HCT116 (cell line): ENCODE measurements around the gene EID2B. TPM values are rescaled to one million over a fixed set of nuclear protein-coding genes. Genes with fewer than 3 reads are reported as not detected.

Source experiments
- ATAC-seq: fragments of 200-7000 bp; cut with Tn5 transposase; 2 replicates; pipeline ENCODE4 v1.9.1; 2020; ENCODE audit warnings: mild to moderate bottlenecking, moderate library complexity
- Bru-seq: library from RNA; stranded (reverse); fragments of 400-500 nt; gene quantifications from one replicate; lab custom pipeline; 2021; lab: Mats Ljungman, UMichigan
- BruChase-seq, 2 experiments: library from RNA; stranded (reverse); fragments of 400-500 nt; gene quantifications; one replicate each; lab custom pipeline; 2021; lab: Mats Ljungman, UMichigan
- BruUV-seq: library from RNA; stranded (reverse); fragments of 400-500 nt; replicated peaks from 2 replicates; lab custom pipeline; 2021; lab: Mats Ljungman, UMichigan
- CTCF ChIA-PET: fragments of 300-600 bp; sonication (Branson Sonifier 250); formaldehyde crosslinking; loops from one replicate; lab custom pipeline; 2021; ENCODE audit warnings: antibody characterized with exemption; lab: Charles Lee
- POLR2A ChIA-PET: fragments of 300-600, 350-600 bp; sonication (Branson Sonifier 250); formaldehyde crosslinking; loops from one replicate; lab custom pipeline; 2021; ENCODE audit warnings: antibody characterized with exemption; lab: Charles Lee
- RAD21 ChIA-PET, 2 experiments: fragments of 300-600 bp; sonication (Branson Sonifier 250); formaldehyde crosslinking; loops; one replicate each; lab custom pipeline; 2023; ENCODE audit warnings: low total read pairs in 2 of 2; ENCODE audit not compliant: uncharacterized antibody in 2 of 2, unreplicated experiment in 2 of 2, low non-redundant PET in 1 of 2; lab: Charles Lee
- DNase-seq: peaks from one replicate; pipeline ENCODE4 v3.0.0-alpha.2; 2010; ENCODE audit warnings: low read depth, low spot score
- H2AFZ ChIP-seq: fragments of 200-600 bp; shearing (Covaris generic), sonication (generic); 2 replicates; pipeline ENCODE4 v1.6.1; 2017; ENCODE audit warnings: low read depth, mixed run types, mixed read lengths, antibody characterized with exemption, low read length; ENCODE audit not compliant: poor library complexity, severe bottlenecking
- H3K27ac ChIP-seq: 2 replicates; pipeline ENCODE4 v1.5.1; 2012; ENCODE audit warnings: low read depth, low read length
- H3K27me3 ChIP-seq: fragments of 200-600 bp; sonication (generic); 2 replicates; pipeline ENCODE4 v1.6.1; 2016; ENCODE audit warnings: mixed run types, low read length, mixed read lengths; ENCODE audit not compliant: insufficient read depth
- H3K36me3 ChIP-seq, 2 experiments: fragments of 200-500 bp in 1 of 2; fragments of 200-600 bp in 1 of 2; sonication (Bioruptor generic) in 1 of 2; sonication (generic) in 1 of 2; 2 replicates each; pipeline versions ENCODE4 v1.5.1 to v1.6.1; 2014 to 2016; ENCODE audit warnings: low read length in 2 of 2, inconsistent platforms in 1 of 2, mixed read lengths in 1 of 2, mixed run types in 1 of 2; ENCODE audit not compliant: insufficient read depth in 2 of 2, control insufficient read depth in 1 of 2
- H3K4me1 ChIP-seq, 2 experiments: fragments of 200-600 bp in 1 of 2; sonication (generic) in 1 of 2; 2 replicates each; pipeline versions ENCODE4 v1.5.1 to v1.6.1; 2012 to 2017; ENCODE audit warnings: low read length in 2 of 2, inconsistent platforms in 1 of 2, mild to moderate bottlenecking in 1 of 2, mixed read lengths in 1 of 2, mixed run types in 1 of 2, moderate library complexity in 1 of 2; ENCODE audit not compliant: insufficient read depth in 2 of 2, control insufficient read depth in 1 of 2
- H3K4me2 ChIP-seq: fragments of 200-600 bp; sonication (generic); 2 replicates; pipeline ENCODE4 v1.6.1; 2017; ENCODE audit warnings: mixed run types, low read length, mixed read lengths
- H3K4me3 ChIP-seq, 2 experiments: fragments of 200-600 bp in 1 of 2; sonication (generic) in 1 of 2; replicated peaks in 1 of 2; 2 replicates each; pipeline ENCODE4 v1.5.1; 2011 to 2016; ENCODE audit warnings: low read length in 2 of 2, control low read depth in 1 of 2, low read depth in 1 of 2, mild to moderate bottlenecking in 1 of 2, mixed read lengths in 1 of 2, mixed run types in 1 of 2
- H3K79me2 ChIP-seq: fragments of 200-600 bp; sonication (generic); 2 replicates; pipeline ENCODE4 v1.6.1; 2017; ENCODE audit warnings: mild to moderate bottlenecking, mixed run types, low read length, moderate library complexity, mixed read lengths; ENCODE audit not compliant: insufficient read depth
- H3K9ac ChIP-seq: fragments of 200-600 bp; sonication (generic); 2 replicates; pipeline ENCODE4 v1.6.1; 2016; ENCODE audit warnings: low read length, mixed read lengths
- H3K9me2 ChIP-seq: fragments of 200-600 bp; sonication (generic), shearing (Covaris generic); 2 replicates; pipeline ENCODE4 v1.6.1; 2017; ENCODE audit warnings: mixed run types, mild to moderate bottlenecking, moderate library complexity; ENCODE audit not compliant: insufficient read depth
- H3K9me3 ChIP-seq, 2 experiments: fragments of 200-500 bp in 1 of 2; fragments of 200-600 bp in 1 of 2; sonication (Bioruptor generic) in 1 of 2; sonication (generic) in 1 of 2; 2 replicates each; pipeline ENCODE4 v1.6.1; 2014 to 2017; ENCODE audit warnings: low read length in 2 of 2, mixed read lengths in 2 of 2, inconsistent platforms in 1 of 2, low read depth in 1 of 2, mild to moderate bottlenecking in 1 of 2, mixed run types in 1 of 2, moderate library complexity in 1 of 2; ENCODE audit not compliant: control insufficient read depth in 1 of 2, insufficient read depth in 1 of 2
- H4K20me1 ChIP-seq: fragments of 200-600 bp; sonication (generic), shearing (Covaris generic); 2 replicates; pipeline ENCODE4 v1.6.1; 2017; ENCODE audit warnings: mixed run types, mild to moderate bottlenecking, moderate library complexity; ENCODE audit not compliant: insufficient read depth
- CBX3 ChIP-seq: IDR thresholded peaks from 2 replicates; pipeline ENCODE4 v1.6.1; 2012; ENCODE audit warnings: low read depth
- CTCF ChIP-seq, 3 experiments: fragments of 200-600 bp in 1 of 3; sonication (generic) in 1 of 3; IDR thresholded peaks in 2 of 3; conservative IDR thresholded peaks in 1 of 3; 2 replicates each; pipeline ENCODE4 v1.5.1; 2012 to 2017; ENCODE audit warnings: low read depth in 2 of 3, low read length in 2 of 3, antibody characterized with exemption in 1 of 3, borderline replicate concordance in 1 of 3, control low read depth in 1 of 3, mild to moderate bottlenecking in 1 of 3, mixed read lengths in 1 of 3, mixed run types in 1 of 3, moderate library complexity in 1 of 3; ENCODE audit not compliant: insufficient read depth in 1 of 3
- EZH2 ChIP-seq: fragments of 200-600 bp; sonication (generic); IDR thresholded peaks from 2 replicates; pipeline ENCODE4 v1.6.1; 2017; ENCODE audit warnings: antibody characterized with exemption, mixed run types
- EZH2phosphoT487 ChIP-seq: fragments of 200-600 bp; IDR thresholded peaks from 2 replicates; pipeline ENCODE4 v1.6.1; 2018; ENCODE audit warnings: antibody characterized with exemption, borderline replicate concordance
- POLR2A ChIP-seq: IDR thresholded peaks from 2 replicates; pipeline ENCODE4 v1.7.0; 2011; ENCODE audit warnings: borderline replicate concordance; ENCODE audit not compliant: insufficient read depth, insufficient read length; ENCODE audit errors: extremely low read depth
- POLR2AphosphoS5 ChIP-seq: IDR thresholded peaks from 2 replicates; pipeline ENCODE4 v1.6.1; 2011; ENCODE audit warnings: mild to moderate bottlenecking, low read depth, low read length, moderate library complexity
- RAD21 ChIP-seq: IDR thresholded peaks from 2 replicates; pipeline ENCODE4 v1.6.1; 2012; ENCODE audit warnings: low read depth, mild to moderate bottlenecking
- SIN3A ChIP-seq: IDR thresholded peaks from 2 replicates; pipeline ENCODE4 v1.6.1; 2012; ENCODE audit warnings: low read depth
- SRF ChIP-seq: IDR thresholded peaks from 2 replicates; pipeline ENCODE4 v1.6.1; 2012; ENCODE audit warnings: low read depth
- TCF7L2 ChIP-seq: IDR thresholded peaks from 2 replicates; pipeline ENCODE4 v1.7.0; 2011; ENCODE audit warnings: borderline replicate concordance, inconsistent platforms; ENCODE audit not compliant: insufficient read depth, insufficient read length; ENCODE audit errors: extremely low read depth
- YY1 ChIP-seq: IDR thresholded peaks from 2 replicates; pipeline ENCODE4 v1.6.1; 2011; ENCODE audit warnings: low read length, low read depth, moderate library complexity, mild to moderate bottlenecking; ENCODE audit not compliant: insufficient replicate concordance; ENCODE audit errors: extremely low read depth
- ZBTB33 ChIP-seq: IDR thresholded peaks from 2 replicates; pipeline ENCODE4 v1.6.1; 2011; ENCODE audit warnings: mild to moderate bottlenecking, low read length, moderate library complexity; ENCODE audit not compliant: insufficient replicate concordance; ENCODE audit errors: extremely low read depth
- ZFX ChIP-seq: fragments of 450-650 bp; IDR thresholded peaks from 2 replicates; pipeline ENCODE4 v1.6.1; 2017
- intact Hi-C: fragments of 100-400 bp; cut with micrococcal nuclease; formaldehyde crosslinking; loops from 2 replicates; pipeline ENCODE4 v1.10.0; 2022
- long read RNA-seq: library from polyadenylated mRNA; unstranded; transcript quantifications from one replicate; pipeline ENCODE4 v2.0.0, GENCODE V29; 2021; ENCODE audit not compliant: unreplicated experiment
- polyA plus RNA-seq: library from polyadenylated mRNA; unstranded; fragments of >200 nt; gene quantifications from 2 replicates; pipeline ENCODE4 v1.2.1, GENCODE V29; 2012; ENCODE audit warnings: missing spikeins
- total RNA-seq: library from RNA; stranded (reverse); gene quantifications from one replicate; pipeline ENCODE4 v1.2.1, GENCODE V29; 2021; ENCODE audit not compliant: unreplicated experiment
- TF ChIP-seq, protein P1 (sequence below): IDR thresholded peaks from 2 replicates; pipeline ENCODE4 v1.6.1; 2012

The EID2B gene, protein sequence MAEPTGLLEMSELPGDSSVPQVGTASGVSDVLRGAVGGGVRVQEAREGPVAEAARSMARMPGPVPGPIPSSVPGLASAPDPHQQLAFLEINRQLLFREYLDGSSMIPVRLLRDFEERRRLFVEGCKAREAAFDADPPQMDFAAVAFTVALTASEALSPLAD
- 1.2 TPM for total RNA-seq
- polyA plus RNA-seq, result 0.42 and 0.91 TPM in 2 replicates
- Bru-seq, nascent RNA, result percentile 59 among the genes with signal in this experiment
- BruChase-seq, experiment 1, labeled RNA remaining after a 6-hour chase, result percentile 39 among the genes with signal in this experiment
- BruChase-seq, experiment 2, labeled RNA remaining after a 2-hour chase, result percentile 48 among the genes with signal in this experiment
- long read RNA-seq, partial matches to known transcripts, result 0 of 1 reads
- long read RNA-seq, other reads (novel, unspliced or antisense), result 0 of 1 reads

GRCh38 chr19:39532233-39533002 lies at the start of gene EID2B:
TSS of gene EID2B (minus strand) at chr19:39532852. CDS start at chr19:39532802, 50 bp downstream.
- peak within 1 kb of the TSS; percentile 97 for H3K4me2 ChIP-seq
- CTCF ChIA-PET, result interaction anchor here (0.7 to 2.8 kb wide), 7 partner anchors 8 to 134 kb away, joined by 3 to 24 read pairs (median 5); no protein-coding TSS in a partner anchor
- H3K27ac ChIP-seq, result peak within 1 kb of the TSS; percentile 58
- ATAC-seq, result peak; percentile 97
- H3K4me1 ChIP-seq, result peaks cover 3 to 13% of the 10 kb centered on the region in 2 experiments; a peak in 3 of 4 replicates
- no peaks in the 10 kb centered on the region for H3K9me3 ChIP-seq
- no peaks in the 10 kb centered on the region for H4K20me1 ChIP-seq
- TF ChIP-seq, protein P1, sequence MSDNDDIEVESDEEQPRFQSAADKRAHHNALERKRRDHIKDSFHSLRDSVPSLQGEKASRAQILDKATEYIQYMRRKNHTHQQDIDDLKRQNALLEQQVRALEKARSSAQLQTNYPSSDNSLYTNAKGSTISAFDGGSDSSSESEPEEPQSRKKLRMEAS, result no peak
- TF ChIP-seq CTCF (IDR thresholded peaks at IDR 0.05 in 2 of 3, conservative IDR thresholded peaks at IDR 0.05 in 1 of 3; ENCODE audit: borderline replicate concordance in 1 of 3, insufficient read depth in 1 of 3, low read depth in 2 of 3, low read length in 2 of 3) (peak; percentile 87 to 91 (median 89)), ZBTB33 (no peak), EZH2phosphoT487 (no peak), TCF7L2 (peak; percentile 27), POLR2A (peak; percentile 93), YY1 (no peak), SRF (no peak), RAD21 (peak; percentile 98), EZH2 (no peak), ZFX (peak; percentile 95; the same call in 1 of the 2 replicates), POLR2AphosphoS5 (peak; percentile 71), SIN3A (no peak), CBX3 (no peak)
- TF ChIP-seq, all 23 proteins: peak for 6
- no peaks in the 10 kb centered on the region for H3K27me3 ChIP-seq
- peak within 1 kb of the TSS; percentile 67 to 82 for H3K4me3 ChIP-seq
- no peaks in the 10 kb centered on the region for H3K79me2 ChIP-seq
- POLR2A ChIA-PET, result interaction anchor here (1.0 kb wide), 2 partner anchors 13 to 96 kb away, joined by 4 to 7 read pairs; partner anchors contain the start of gene RPS16
- H3K9me2 ChIP-seq, result no peaks in the 10 kb centered on the region
- RAD21 ChIA-PET, result no interaction called here
- no TSS peak for BruUV-seq
- H2AFZ ChIP-seq, result peak within 1 kb of the TSS; percentile 80
- peak; percentile 88 for DNase-seq
- intact Hi-C loops, result loop anchor here (1.0 to 10.0 kb wide), 3 partner anchors 58 to 318 kb away; partner anchors contain the start of gene SUPT5H
- peak within 1 kb of the TSS; percentile 58 for H3K9ac ChIP-seq
- no peaks in the 10 kb centered on the region for H3K36me3 ChIP-seq
